ENCODE measurements around the gene POMT1. TPM values are rescaled to one million over a fixed set of nuclear protein-coding genes. Genes with fewer than 3 reads are reported as not detected.

Gene POMT1
- total RNA-seq, 1 experiment from 2014 or later = 58.0 TPM

GRCh38 chr9:131534721-131535237 is 32.1 kb downstream of the POMT1 start:
- Histone ChIP-seq H3K36me3 (ENCODE audit: control insufficient read depth, insufficient read depth, low read length) (no peaks in the 10 kb centered on the region), H3K4me1 (ENCODE audit: control insufficient read depth, insufficient read depth, low read length) (peaks cover 9% of the 10 kb centered on the region), H3K27ac (ENCODE audit: low read length) (no peak overlapping the region), H3K4me3 (ENCODE audit: low read depth in 2 of 2, low read length in 2 of 2) (no peak overlapping the region), H3K9me3 (ENCODE audit: control insufficient read depth, insufficient read depth, low read depth, low read length) (no peaks in the 10 kb centered on the region), H3K27me3 (ENCODE audit: control insufficient read depth, insufficient read depth, low read length) (no peaks in the 10 kb centered on the region)
- DNase-seq (ENCODE audit: low read depth, low spot score) (no peak), ATAC-seq (no peak)
- intact Hi-C loops (cut with micrococcal nuclease; ENCODE audit: unreplicated experiment) = no loop called here
- in situ Hi-C loops (cut with HindIII; ENCODE audit: low pct_unique_long_range_greater_than_20kb, low sequenced_read_pairs) = no loop called here
- ChIA-PET CTCF (no interaction called here), POLR2A (interaction anchor here (0.7 kb wide), 1 partner anchor 14 kb away, joined by 6 read pairs; no protein-coding TSS in a partner anchor)
- no TSS peak for BruUV-seq (replicated peaks)
- peak; percentile 63; the same call in 1 of the 2 replicates for TF ChIP-seq TCF7L2 (IDR thresholded peaks at IDR 0.05; ENCODE audit: low read depth, low read length)
- TF ChIP-seq SIN3A (IDR thresholded peaks at IDR 0.05; ENCODE audit: borderline replicate concordance, insufficient read depth, low read depth, low read length) = no peak
- TF ChIP-seq POLR2AphosphoS5 (IDR thresholded peaks at IDR 0.05; ENCODE audit: low read depth, low read length) = no peak

GRCh38 chr9:131537946-131538345 is 35.2 kb downstream of the POMT1 start:
- Histone ChIP-seq H3K27ac (ENCODE audit: low read length) (no peak overlapping the region), H3K4me3 (ENCODE audit: low read depth in 2 of 2, low read length in 2 of 2) (no peak overlapping the region), H3K9me3 (ENCODE audit: control insufficient read depth, insufficient read depth, low read depth, low read length) (no peaks in the 10 kb centered on the region), H3K4me1 (ENCODE audit: control insufficient read depth, insufficient read depth, low read length) (peaks cover 5% of the 10 kb centered on the region), H3K36me3 (ENCODE audit: control insufficient read depth, insufficient read depth, low read length) (no peaks in the 10 kb centered on the region), H3K27me3 (ENCODE audit: control insufficient read depth, insufficient read depth, low read length) (no peaks in the 10 kb centered on the region)
- DNase-seq (ENCODE audit: low read depth, low spot score) (no peak), ATAC-seq (no peak)
- CTCF ChIA-PET = no interaction called here
- BruUV-seq (replicated peaks) = no TSS peak
- TF ChIP-seq, protein P1, sequence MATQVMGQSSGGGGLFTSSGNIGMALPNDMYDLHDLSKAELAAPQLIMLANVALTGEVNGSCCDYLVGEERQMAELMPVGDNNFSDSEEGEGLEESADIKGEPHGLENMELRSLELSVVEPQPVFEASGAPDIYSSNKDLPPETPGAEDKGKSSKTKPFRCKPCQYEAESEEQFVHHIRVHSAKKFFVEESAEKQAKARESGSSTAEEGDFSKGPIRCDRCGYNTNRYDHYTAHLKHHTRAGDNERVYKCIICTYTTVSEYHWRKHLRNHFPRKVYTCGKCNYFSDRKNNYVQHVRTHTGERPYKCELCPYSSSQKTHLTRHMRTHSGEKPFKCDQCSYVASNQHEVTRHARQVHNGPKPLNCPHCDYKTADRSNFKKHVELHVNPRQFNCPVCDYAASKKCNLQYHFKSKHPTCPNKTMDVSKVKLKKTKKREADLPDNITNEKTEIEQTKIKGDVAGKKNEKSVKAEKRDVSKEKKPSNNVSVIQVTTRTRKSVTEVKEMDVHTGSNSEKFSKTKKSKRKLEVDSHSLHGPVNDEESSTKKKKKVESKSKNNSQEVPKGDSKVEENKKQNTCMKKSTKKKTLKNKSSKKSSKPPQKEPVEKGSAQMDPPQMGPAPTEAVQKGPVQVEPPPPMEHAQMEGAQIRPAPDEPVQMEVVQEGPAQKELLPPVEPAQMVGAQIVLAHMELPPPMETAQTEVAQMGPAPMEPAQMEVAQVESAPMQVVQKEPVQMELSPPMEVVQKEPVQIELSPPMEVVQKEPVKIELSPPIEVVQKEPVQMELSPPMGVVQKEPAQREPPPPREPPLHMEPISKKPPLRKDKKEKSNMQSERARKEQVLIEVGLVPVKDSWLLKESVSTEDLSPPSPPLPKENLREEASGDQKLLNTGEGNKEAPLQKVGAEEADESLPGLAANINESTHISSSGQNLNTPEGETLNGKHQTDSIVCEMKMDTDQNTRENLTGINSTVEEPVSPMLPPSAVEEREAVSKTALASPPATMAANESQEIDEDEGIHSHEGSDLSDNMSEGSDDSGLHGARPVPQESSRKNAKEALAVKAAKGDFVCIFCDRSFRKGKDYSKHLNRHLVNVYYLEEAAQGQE (IDR thresholded peaks at IDR 0.05; ENCODE audit: insufficient read depth in 1 of 2, low read depth in 2 of 2, low read length in 1 of 2) = no peak
- TF ChIP-seq TCF7L2 (IDR thresholded peaks at IDR 0.05; ENCODE audit: low read depth, low read length) (no peak), SIN3A (IDR thresholded peaks at IDR 0.05; ENCODE audit: borderline replicate concordance, insufficient read depth, low read depth, low read length) (no peak), POLR2AphosphoS5 (IDR thresholded peaks at IDR 0.05; ENCODE audit: low read depth, low read length) (no peak)
- TF ChIP-seq, protein P2, sequence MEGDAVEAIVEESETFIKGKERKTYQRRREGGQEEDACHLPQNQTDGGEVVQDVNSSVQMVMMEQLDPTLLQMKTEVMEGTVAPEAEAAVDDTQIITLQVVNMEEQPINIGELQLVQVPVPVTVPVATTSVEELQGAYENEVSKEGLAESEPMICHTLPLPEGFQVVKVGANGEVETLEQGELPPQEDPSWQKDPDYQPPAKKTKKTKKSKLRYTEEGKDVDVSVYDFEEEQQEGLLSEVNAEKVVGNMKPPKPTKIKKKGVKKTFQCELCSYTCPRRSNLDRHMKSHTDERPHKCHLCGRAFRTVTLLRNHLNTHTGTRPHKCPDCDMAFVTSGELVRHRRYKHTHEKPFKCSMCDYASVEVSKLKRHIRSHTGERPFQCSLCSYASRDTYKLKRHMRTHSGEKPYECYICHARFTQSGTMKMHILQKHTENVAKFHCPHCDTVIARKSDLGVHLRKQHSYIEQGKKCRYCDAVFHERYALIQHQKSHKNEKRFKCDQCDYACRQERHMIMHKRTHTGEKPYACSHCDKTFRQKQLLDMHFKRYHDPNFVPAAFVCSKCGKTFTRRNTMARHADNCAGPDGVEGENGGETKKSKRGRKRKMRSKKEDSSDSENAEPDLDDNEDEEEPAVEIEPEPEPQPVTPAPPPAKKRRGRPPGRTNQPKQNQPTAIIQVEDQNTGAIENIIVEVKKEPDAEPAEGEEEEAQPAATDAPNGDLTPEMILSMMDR (IDR thresholded peaks at IDR 0.05) = no peak
- intact Hi-C loops (cut with micrococcal nuclease; ENCODE audit: unreplicated experiment) (no loop called here), in situ Hi-C loops (cut with HindIII; ENCODE audit: low pct_unique_long_range_greater_than_20kb, low sequenced_read_pairs) (no loop called here)
- POLR2A ChIA-PET = no interaction called here

GRCh38 chr9:131539223-131539923 is 36.7 kb downstream of the POMT1 start:
- peaks cover 5% of the 10 kb centered on the region for H3K4me1 ChIP-seq (ENCODE audit: control insufficient read depth, insufficient read depth, low read length)
- no TSS peak for BruUV-seq (replicated peaks)
- CTCF ChIA-PET = no interaction called here
- DNase-seq (ENCODE audit: low read depth, low spot score) (no peak), ATAC-seq (no peak)
- H3K4me3 ChIP-seq (ENCODE audit: low read depth in 2 of 2, low read length in 2 of 2) = no peak overlapping the region
- no peaks in the 10 kb centered on the region for H3K9me3 ChIP-seq (ENCODE audit: control insufficient read depth, insufficient read depth, low read depth, low read length)
- H3K36me3 ChIP-seq (ENCODE audit: control insufficient read depth, insufficient read depth, low read length) = no peaks in the 10 kb centered on the region
- in situ Hi-C loops (cut with HindIII; ENCODE audit: low pct_unique_long_range_greater_than_20kb, low sequenced_read_pairs) (no loop called here), intact Hi-C loops (cut with micrococcal nuclease; ENCODE audit: unreplicated experiment) (no loop called here)
- H3K27me3 ChIP-seq (ENCODE audit: control insufficient read depth, insufficient read depth, low read length) = no peaks in the 10 kb centered on the region
- TF ChIP-seq SIN3A (IDR thresholded peaks at IDR 0.05; ENCODE audit: borderline replicate concordance, insufficient read depth, low read depth, low read length) (no peak), TCF7L2 (IDR thresholded peaks at IDR 0.05; ENCODE audit: low read depth, low read length) (no peak), POLR2AphosphoS5 (IDR thresholded peaks at IDR 0.05; ENCODE audit: low read depth, low read length) (no peak)
- TF ChIP-seq, protein P1 (IDR thresholded peaks at IDR 0.05; ENCODE audit: insufficient read depth in 1 of 2, low read depth in 2 of 2, low read length in 1 of 2) = no peak
- TF ChIP-seq, protein P2 (IDR thresholded peaks at IDR 0.05) = no peak
- POLR2A ChIA-PET = no interaction called here
- no peak overlapping the region for H3K27ac ChIP-seq (ENCODE audit: low read length)
